Stimulated activated CD8-positive, alpha-beta memory T cell treated with anti-CD3 and anti-CD28 coated beads, Interleukin-7, amount 100 ng/mL, for 4 hours (primary cell): ENCODE measurements around the gene ABHD1.

Source experiments
- DNase-seq, 2 donors: peaks; one replicate each; pipeline ENCODE4 v3.0.0-alpha.2; 2020; ENCODE audit warnings: low read depth in 2 of 2

ABHD1 gene

GRCh38 chr2:27086724-27087593 is 36.7 kb upstream of the ABHD1 start, which contains the start of gene KHK:
Gene KHK, plus strand, starts transcription at chr2:27086772. Its CDS starts 488 bp downstream, at chr2:27087260.
- DNase-seq: no peak

GRCh38 chr2:27087823-27088410 is 35.7 kb upstream of the ABHD1 start:
- no peak for DNase-seq

GRCh38 chr2:27088634-27089033 is 35.0 kb upstream of the ABHD1 start:
- no peak for DNase-seq

DNA sequence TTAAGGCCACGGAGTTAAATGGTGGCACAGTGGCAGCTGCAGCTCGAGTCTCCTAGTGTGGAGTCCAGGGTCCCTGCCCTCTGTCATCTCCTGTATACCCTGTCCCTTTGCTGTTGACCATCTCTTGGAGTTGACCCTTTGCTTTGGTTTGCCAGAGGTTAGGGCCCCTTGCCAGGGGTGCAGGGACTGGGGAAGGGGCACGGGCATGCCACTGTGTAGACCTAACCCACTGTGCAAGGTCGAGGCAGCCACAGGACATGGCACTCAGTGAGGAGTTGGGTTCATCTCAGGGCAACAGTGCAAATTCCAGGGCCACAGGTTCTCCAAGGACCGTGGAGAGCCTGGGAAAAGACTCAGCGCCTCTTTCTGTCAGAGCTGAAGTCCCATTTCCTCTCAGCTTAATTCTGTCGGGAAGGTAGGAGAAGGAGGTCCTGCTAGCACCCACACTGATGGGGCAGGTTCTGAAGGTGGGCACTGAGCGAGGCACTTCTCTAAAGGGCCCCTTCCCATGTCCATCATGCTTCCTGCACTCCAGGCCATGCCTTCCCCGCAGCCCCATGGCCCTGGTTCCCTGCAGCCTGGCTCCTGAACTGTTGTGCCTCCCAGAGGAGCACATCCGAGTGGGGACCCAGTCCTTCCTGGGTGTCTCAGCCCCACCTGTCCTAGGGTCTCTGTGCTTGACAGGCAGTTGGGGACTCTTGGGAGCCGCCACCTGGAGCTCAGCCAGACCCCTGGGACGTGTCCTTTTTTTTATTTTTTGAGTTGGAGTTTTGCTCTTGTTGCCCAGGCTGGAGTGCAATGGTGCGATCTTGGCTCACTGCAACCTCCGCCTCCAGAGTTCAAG is 34.3 kb upstream of the ABHD1 start:
- DNase-seq: no peak

GRCh38 chr2:27091746-27092695 is 31.6 kb upstream of the ABHD1 start:
- no peak for DNase-seq

GRCh38 chr2:27092696-27093429 is 30.8 kb upstream of the ABHD1 start:
- DNase-seq: no peak

DNA sequence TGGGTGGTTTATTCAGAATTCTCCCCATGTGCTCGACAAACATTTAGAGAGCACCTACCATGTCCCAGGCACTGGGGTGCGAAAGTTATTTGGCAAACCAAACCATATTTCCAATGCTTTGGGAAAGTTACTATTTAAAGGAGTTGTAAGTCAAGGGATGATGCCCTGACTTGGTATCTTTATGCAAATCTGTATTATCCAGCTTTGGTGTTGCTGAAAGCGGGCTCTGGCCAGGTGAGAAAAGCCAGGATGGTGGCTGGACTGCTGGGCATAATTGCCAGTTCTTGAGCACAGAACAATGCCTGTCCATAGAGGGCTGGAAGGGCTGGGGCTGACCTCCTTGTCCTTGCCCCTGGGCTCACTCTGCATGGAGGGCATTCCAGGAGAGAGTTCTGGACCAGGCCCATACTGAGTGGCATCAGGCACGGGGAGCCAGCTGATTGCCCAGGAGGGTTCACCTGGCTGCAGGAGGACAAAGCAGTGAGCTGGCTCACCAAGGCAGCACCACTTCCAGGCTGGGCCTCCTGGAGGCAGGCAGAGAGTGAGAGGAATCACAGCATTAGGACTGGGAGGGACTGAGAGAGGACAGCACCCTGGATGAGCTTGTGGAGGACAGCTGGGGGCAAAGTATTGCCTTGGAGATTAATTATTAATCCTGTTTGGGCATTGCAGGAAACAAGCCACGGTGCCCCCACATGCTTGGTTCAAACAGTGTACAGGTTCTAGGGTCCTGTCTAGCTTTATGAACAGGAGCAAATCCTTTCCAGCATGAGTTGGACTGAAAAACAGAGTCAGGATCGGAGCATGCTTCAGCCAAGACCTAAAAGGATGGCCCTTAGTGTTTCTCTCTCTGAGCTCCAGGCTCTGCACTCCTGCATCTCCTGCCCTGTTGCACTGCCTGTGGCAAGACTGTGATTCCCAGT is 29.9 kb upstream of the ABHD1 start:
- no peak for DNase-seq

DNA sequence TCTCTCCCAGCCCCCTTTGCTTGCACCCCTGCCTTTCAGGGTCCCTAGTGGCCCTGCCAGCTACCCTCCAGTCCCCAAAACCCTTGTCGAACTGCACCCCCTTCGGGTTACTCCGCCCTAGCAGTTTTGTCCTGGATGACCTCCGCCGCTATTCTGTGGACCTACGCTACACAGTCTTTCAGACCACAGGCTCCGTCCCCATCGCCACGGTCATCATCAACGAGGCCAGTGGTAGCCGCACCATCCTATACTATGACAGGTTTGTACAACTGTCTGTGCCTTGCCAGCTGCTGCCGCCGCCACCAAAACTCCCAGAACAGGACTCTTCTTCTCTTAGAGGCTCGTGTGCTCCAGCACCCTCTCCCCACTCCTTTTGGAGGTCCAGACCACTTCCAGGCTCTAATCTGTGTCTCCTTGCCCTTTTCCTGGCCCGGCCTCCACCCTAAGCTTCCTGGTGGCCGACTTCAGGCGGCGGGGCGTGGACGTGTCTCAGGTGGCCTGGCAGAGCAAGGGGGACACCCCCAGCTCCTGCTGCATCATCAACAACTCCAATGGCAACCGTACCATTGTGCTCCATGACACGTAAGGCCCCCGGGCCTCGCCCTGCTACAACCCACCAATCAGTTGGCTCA is 29.1 kb upstream of the ABHD1 start:
- DNase-seq: no peak

DNA sequence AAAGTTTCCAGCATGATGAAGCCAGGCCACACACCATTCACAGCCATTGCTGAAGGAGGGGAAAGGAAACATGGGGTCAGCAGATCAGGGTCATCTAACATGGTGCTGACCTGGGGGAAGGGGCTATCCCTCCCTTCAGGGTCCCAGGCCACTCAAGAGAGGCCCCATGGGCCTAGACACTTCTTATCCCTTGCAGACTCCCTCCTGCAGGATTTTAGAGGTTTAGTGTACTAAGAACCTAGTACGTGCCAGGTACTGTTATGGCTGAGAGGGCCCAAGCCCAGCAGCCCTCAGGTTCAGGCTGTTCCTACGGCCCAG is 28.2 kb upstream of the ABHD1 start:
- no peak for DNase-seq

DNA sequence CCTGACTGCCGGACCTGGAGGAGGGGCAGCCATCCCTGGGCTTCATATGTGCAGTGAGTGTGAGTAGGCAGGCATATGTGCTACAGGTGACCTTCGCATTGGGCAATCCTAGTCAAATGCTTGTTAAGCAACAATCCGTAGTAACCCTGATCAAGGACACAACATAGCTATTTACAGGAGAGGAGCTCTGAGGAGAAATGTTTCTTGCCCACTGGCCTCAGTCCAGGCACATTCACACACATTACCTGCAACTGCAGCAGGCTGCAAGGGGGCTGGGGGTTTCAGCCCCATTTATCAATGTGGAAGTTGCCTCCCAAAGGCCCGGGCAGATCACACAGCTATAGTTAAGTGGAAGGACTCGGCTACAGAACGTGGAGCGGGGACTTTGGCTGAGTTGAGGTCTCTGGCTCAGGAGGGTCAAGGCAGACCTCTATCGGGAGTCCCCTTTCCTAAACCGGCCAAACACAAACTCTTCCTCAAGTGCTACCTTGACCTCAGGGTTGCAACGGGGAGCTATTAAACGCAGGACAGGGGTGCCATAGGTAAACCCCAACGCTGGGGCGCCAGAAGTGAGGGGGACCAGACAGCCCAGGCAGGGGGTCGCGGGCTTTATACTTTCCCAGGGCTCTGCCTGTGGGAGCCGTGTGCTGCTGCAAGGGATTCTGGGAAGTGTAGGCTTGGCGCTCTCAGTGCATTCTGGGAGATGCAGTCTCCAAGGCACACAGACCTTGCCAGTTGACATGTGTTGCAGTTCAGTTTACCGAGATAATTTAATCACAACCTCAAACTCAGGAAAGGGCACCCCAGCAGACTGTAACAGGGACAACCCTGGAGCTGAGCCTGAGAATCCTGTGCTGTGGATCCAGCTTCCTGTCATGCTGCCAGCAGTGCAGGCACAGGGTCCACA is 27.6 kb upstream of the ABHD1 start:
- DNase-seq: no peak

DNA sequence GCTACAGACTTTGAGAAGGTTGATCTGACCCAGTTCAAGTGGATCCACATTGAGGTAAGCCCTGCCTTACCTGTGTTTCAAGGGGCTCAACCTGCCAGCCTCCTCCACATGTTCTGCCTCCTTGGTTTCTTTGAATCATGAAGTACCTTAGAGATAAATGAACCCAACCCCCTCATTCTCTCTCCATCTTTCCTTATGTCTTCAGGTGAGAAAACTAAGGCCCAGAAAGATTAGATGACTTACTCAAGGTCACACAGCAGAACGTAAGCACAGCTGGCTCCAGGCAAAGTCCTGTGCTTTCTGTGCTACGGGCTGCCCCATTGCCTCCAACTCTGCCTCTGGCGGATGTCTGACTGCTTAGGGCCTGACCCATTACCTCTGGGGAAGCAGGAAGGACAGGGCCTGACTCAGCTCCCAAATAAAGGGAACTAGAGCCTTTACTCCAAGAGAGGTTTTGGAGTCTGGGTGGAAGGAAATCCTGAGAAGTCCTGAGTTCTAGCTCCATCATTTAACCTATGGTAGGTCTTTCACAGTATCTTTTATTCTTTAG is 26.8 kb upstream of the ABHD1 start:
- no peak for DNase-seq

DNA sequence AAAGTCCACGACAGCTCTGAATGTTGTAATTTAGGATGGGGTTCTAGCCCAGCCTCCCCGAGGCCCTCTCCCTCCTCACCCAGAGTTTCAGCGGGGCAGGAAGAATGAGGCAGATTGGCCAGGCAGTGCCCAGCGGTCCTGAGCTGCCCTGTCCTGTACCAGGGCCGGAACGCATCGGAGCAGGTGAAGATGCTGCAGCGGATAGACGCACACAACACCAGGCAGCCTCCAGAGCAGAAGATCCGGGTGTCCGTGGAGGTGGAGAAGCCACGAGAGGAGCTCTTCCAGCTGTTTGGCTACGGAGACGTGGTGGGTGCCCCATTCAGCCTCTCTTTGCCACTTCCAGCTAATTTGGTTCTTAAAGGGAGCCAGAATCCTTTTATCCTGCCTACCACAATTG is 26.3 kb upstream of the ABHD1 start:
- no peak for DNase-seq

DNA sequence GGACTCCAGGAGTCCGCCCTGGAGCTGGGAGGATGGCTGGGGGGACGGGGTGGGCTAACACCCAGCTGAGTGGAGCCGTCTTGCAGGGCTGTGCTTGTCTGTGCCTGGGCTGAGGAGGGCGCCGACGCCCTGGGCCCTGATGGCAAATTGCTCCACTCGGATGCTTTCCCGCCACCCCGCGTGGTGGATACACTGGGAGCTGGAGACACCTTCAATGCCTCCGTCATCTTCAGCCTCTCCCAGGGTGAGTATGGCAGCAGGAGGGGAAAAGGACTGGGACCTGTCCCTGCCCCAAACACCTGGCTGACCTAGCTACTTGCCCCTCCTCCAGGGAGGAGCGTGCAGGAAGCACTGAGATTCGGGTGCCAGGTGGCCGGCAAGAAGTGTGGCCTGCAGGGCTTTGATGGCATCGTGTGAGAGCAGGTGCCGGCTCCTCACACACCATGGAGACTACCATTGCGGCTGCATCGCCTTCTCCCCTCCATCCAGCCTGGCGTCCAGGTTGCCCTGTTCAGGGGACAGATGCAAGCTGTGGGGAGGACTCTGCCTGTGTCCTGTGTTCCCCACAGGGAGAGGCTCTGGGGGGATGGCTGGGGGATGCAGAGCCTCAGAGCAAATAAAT is 24.2 kb upstream of the ABHD1 start:
- DNase-seq: no peak

DNA sequence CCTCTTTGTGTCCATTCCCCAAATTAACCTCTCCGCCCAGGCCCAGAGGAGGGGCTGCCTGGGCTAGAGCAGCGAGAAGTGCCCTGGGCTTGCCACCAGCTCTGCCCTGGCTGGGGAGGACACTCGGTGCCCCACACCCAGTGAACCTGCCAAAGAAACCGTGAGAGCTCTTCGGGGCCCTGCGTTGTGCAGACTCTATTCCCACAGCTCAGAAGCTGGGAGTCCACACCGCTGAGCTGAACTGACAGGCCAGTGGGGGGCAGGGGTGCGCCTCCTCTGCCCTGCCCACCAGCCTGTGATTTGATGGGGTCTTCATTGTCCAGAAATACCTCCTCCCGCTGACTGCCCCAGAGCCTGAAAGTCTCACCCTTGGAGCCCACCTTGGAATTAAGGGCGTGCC is 23.6 kb upstream of the ABHD1 start:
- no peak for DNase-seq

GRCh38 chr2:27102329-27102728 is 21.3 kb upstream of the ABHD1 start:
- no peak for DNase-seq

DNA sequence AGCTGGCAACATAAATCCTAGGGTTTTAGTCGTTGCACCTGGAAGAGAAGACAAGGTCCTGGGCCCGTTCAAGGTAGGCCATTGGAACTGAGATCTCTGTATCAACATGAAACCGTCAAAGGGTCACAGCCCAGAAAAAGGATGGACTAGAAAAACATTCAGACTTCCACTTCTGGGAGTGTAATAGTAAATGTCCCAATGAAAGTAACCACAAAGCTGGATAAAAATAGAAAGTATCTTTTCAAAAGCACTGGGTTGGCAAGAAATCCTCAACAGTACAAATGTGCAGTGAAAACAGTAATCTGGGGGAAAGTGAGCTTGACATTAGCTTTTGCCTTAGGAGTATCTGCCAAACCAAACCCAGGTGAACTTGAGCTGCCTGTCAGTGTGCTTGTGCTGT is 17.6 kb upstream of the ABHD1 start:
- DNase-seq: no peak

GRCh38 chr2:27108221-27108620 is 15.4 kb upstream of the ABHD1 start:
- no peak for DNase-seq
